Large intestine (tissue), 3 donors: ENCODE measurements around the gene TCL1B. TPM values are rescaled to one million over a fixed set of nuclear protein-coding genes. Genes with fewer than 3 reads are reported as not detected.
"Not testable (repeated sequence)": the region's sequence is repeated elsewhere in the genome, so short reads cannot be mapped to it uniquely, and the experiment has no call there.

Experiments used
- DNase-seq, 2 donors: peaks; one replicate each; pipeline versions ENCODE4 v3.0.0 to v3.0.0-alpha.2; 2013
- H3K27ac ChIP-seq: one replicate; pipeline ENCODE4 v1.5.1; 2013; ENCODE audit warnings: low read length
- H3K27me3 ChIP-seq: 2 replicates; pipeline ENCODE4 v1.6.1; 2013; ENCODE audit warnings: low read length; ENCODE audit not compliant: control insufficient read depth, insufficient read depth
- H3K36me3 ChIP-seq: 2 replicates; pipeline ENCODE4 v1.6.1; 2013; ENCODE audit warnings: low read length; ENCODE audit not compliant: control insufficient read depth, insufficient read depth
- H3K4me1 ChIP-seq: one replicate; pipeline ENCODE4 v1.6.1; 2013; ENCODE audit warnings: low read length; ENCODE audit not compliant: control insufficient read depth, insufficient read depth
- H3K4me3 ChIP-seq: one replicate; pipeline ENCODE4 v1.5.1; 2013; ENCODE audit warnings: low read length
- H3K9me3 ChIP-seq: one replicate; pipeline ENCODE4 v1.6.1; 2013; ENCODE audit warnings: mild to moderate bottlenecking, low read depth, low read length, moderate library complexity; ENCODE audit not compliant: control insufficient read depth
- WGBS: methylation state at CpG from one replicate; pipeline ENCODE4 v1.1.5; 2013; ENCODE audit warnings: low lambda C conversion rate; ENCODE audit not compliant: insufficient coverage; 5-methylcytosine and 5-hydroxymethylcytosine counted together
- polyA plus RNA-seq: library from polyadenylated mRNA; unstranded; fragments of 120-200 nt; gene quantifications from one replicate; pipeline ENCODE4 v1.2.1, GENCODE V29; 2013

The TCL1B gene
- polyA plus RNA-seq, 1 donor, result 0.03 TPM

DNA sequence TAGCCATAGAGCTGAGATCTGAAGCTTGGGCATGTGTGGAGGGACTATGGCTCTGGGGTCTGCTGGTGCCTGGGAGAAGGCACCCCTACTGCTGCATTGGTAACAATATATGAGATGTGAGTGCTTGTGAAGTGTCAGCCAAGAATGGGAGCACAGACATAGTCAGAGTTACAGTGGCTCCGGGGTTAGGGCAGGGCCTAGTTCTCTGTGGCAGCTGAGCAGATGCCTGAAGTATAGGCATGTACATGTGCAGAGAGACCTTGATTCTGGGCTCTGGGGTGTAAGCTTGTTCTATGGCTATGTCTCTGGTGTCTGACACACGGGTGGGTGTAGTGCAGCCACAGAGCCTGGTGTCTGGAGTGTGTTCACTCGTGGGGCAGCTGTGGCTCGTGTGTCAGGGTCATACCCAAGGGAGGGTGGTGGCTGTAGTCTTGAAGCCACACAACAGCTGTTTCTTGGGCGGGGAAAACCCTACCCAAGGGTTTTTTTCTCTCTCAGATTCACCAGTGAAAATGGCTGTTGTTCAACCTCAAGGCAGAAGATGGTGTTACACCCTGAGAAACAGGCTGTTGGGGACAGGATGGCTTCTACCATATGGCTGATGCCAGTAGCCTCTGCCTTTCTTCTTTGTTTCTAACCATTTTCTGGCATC, 39.6 kb downstream of the TCL1B start:
- H3K36me3 ChIP-seq, result no peaks in the 10 kb centered on the region
- H3K4me3 ChIP-seq, result no peak overlapping the region
- no peaks in the 10 kb centered on the region for H3K27me3 ChIP-seq
- no CpG with 5 or more reads among the region's 5 CpGs for WGBS
- no peaks in the 10 kb centered on the region for H3K4me1 ChIP-seq
- no peak for DNase-seq
- H3K27ac ChIP-seq, result no peak overlapping the region
- H3K9me3 ChIP-seq, result no peaks in the 10 kb centered on the region

DNA sequence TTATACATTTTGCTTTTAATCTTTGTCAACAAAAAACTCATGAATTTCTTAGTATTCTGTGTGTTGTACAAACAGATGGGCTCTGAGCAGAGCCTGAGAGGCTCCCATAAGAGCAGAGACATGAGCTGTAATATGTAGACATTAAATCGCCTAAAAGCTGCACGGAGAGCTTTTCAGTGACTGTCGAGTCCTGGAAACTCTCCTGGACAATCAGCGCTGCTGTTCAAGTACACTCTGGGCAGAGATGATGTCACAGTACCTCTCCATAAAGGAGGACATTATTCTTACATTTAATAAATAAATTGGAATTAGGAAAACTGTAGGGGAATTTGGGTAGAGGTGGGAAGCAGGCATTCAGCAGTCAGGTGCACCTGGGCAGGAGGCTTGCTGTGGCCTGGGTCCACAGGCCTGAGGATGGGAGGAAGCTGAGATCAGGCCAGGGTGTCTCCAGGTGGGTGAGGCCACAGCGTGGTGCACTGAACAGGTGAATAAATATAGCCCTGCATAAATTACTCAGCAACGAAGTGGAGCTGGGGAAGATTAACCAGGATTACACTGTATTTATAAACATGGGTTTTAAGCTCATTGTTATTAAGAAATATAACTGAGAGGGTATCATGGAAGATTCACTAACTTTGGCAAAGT, 41.0 kb downstream of the TCL1B start:
- H3K4me3 ChIP-seq, result no peak overlapping the region
- WGBS, result 33% methylated on average over 1 of the region's 6 CpGs
- no peak overlapping the region for H3K27ac ChIP-seq
- no peaks in the 10 kb centered on the region for H3K9me3 ChIP-seq
- no peaks in the 10 kb centered on the region for H3K36me3 ChIP-seq
- no peaks in the 10 kb centered on the region for H3K4me1 ChIP-seq
- no peaks in the 10 kb centered on the region for H3K27me3 ChIP-seq
- DNase-seq, result no peak

DNA sequence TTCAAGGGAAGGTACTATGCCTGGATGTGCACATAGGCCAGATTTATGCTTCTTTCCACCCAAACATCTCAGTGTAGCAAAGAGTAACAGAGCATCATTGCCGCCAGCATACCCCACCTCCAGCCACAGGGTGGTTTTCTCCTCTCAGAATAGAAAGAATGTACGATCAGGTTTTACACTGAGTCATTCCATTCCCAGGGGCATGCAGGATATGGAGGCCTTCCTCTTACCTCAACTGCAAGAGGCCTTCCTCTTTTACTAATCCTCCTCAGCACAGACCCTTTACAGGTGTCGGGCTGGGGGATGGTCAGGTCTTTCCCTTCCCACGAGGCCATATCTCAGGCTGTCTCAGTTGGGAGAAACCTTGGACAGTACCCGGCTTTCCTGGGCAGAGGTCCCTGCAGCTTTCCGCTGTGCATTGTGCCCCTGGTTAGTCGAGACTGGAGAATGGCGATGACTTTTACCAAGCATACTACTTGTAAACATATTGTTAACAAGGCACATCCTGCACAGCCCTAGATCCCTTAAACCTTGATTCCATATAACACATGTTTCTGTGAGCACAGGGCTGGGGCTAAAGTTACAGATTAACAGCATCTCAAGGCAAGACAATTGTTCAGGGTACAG, 43.3 kb downstream of the TCL1B start:
- no CpG with 5 or more reads among the region's 8 CpGs for WGBS
- H3K36me3 ChIP-seq, DNase-seq, H3K27ac ChIP-seq, H3K4me3 ChIP-seq, H3K27me3 ChIP-seq, H3K9me3 ChIP-seq, H3K4me1 ChIP-seq: not testable (repeated sequence)

DNA sequence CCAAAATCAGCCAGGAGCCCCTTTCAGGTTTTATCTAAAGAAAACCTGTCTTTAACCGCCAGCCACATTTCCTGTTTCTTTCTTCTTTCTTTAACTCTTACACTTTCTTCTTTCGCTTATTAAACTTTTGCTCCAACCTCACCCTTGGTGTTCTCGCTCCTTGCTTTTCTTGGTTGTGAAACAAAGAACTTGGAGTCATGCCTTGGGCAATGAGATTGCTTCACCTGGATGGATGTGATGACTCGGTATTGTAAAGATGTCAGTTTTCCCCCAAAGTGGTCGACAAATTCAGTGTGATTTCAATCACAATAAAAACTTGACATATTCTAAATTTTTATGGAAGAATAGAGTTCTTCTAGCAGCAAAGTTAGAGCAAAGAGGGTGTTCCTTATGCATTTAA, 43.9 kb downstream of the TCL1B start:
- Histone ChIP-seq H3K27ac (no peak overlapping the region), H3K9me3 (no peaks in the 10 kb centered on the region), H3K4me3 (no peak overlapping the region), H3K27me3 (no peaks in the 10 kb centered on the region), H3K4me1 (no peaks in the 10 kb centered on the region), H3K36me3 (no peaks in the 10 kb centered on the region)
- 94% methylated on average over 2 of the region's 5 CpGs for WGBS
- no peak for DNase-seq

DNA sequence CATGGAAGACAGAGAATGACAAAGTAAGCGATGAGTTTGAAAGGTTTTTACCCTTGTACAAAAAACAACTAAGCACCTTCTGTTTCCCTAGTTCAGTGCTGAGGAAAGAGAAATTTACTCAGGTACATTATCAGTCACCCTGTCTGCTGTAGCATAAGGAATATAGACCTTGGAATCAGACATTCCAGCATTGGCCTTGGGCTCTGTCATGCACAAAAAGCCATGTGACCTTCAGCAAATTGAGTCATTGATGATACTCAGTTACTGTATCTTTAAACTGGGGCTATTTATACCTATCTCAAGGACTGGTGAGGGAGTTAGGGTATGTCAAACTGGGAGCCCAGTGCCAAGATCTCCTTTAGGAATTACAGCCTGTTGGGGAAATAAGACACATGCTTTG, 47.0 kb downstream of the TCL1B start:
- Histone ChIP-seq H3K9me3 (no peaks in the 10 kb centered on the region), H3K4me3 (no peak overlapping the region), H3K4me1 (no peaks in the 10 kb centered on the region), H3K27ac (no peak overlapping the region), H3K36me3 (no peaks in the 10 kb centered on the region), H3K27me3 (no peaks in the 10 kb centered on the region)
- WGBS, result 100% methylated on average over 1 of the region's 1 CpG
- DNase-seq, result no peak

DNA sequence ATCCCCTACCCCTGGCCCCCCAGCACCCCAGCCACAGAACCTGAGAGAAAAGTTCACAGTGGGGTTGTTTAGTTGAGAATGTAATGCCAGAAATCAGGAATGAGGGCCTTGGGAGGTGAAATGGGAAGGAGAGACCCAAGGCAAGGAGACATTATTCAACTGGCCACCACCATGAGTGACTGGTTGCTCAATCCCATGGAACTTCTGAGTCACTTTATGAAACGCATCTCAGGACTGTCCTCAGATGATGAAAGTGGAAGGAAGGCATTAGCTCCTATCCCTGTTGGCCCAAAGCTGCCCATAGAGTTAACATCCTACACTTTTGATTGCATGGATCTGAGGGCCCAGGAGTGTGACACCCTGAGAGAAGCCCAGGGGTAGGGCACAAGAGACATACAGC, 53.1 kb downstream of the TCL1B start:
- no peak overlapping the region for H3K27ac ChIP-seq
- H3K4me1 ChIP-seq, result no peaks in the 10 kb centered on the region
- H3K4me3 ChIP-seq, result no peak overlapping the region
- H3K9me3 ChIP-seq, result no peaks in the 10 kb centered on the region
- no CpG with 5 or more reads among the region's 1 CpG for WGBS
- no peaks in the 10 kb centered on the region for H3K36me3 ChIP-seq
- H3K27me3 ChIP-seq, result no peaks in the 10 kb centered on the region
- no peak for DNase-seq

DNA sequence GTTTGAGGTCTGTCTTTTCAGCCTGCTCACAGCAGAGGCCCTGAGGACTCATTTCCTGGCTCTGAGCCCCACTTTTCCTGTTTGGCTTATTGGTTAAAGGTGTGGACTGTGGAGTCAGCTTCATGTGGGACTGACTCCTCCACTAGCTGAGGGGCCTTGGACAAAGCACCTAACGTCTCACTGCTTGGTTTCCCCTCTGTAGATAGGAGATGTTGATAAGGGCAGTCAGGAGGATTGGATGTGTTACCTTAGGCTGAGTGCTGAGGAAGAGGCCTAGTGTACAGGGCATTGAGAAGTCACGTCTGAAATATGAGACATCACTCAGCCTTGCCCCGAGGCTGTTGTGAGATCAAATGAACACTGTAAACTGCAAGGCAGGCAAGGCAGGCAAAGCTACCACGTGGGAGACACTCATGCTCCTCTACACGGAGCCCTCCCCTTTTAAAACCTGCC, 54.8 kb downstream of the TCL1B start:
- Histone ChIP-seq H3K4me3 (no peak overlapping the region), H3K36me3 (no peaks in the 10 kb centered on the region), H3K27me3 (no peaks in the 10 kb centered on the region), H3K9me3 (no peaks in the 10 kb centered on the region), H3K27ac (no peak overlapping the region), H3K4me1 (no peaks in the 10 kb centered on the region)
- no CpG with 5 or more reads among the region's 5 CpGs for WGBS
- DNase-seq, result no peak

DNA sequence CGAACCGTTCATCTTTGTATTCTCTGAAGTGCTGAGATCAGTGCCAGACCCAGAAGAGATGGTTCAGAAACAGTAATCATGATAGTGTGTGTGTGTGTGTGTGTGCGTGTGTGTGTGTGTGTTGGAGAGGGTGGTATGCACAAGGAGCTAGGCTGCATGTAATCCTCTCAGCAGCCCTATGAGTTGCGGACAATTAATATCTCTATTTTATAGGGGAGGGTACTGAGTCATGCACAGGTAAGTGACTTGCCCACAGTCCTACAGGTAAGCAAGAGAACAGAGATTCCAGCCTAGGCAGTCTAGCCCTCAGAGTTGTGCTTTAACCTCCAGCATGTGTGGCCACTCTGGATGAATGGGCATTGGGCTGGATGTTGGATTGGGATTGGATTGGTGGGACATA, 55.6 kb downstream of the TCL1B start:
- Histone ChIP-seq H3K27ac (no peak overlapping the region), H3K9me3 (no peaks in the 10 kb centered on the region), H3K4me1 (no peaks in the 10 kb centered on the region), H3K36me3 (no peaks in the 10 kb centered on the region), H3K4me3 (no peak overlapping the region), H3K27me3 (no peaks in the 10 kb centered on the region)
- no CpG with 5 or more reads among the region's 4 CpGs for WGBS
- DNase-seq, result no peak

Other genes starting within 250 kb of the TCL1B start
- 1.2 TPM for gene SYNE3, start 169.8 kb upstream of the TCL1B start, polyA plus RNA-seq
- gene GLRX5, start 151.4 kb upstream of the TCL1B start, polyA plus RNA-seq, result 46.5 TPM
- gene TCL1A, start 27.7 kb downstream of the TCL1B start, polyA plus RNA-seq, result 0.40 TPM
- gene TUNAR, start 190.4 kb downstream of the TCL1B start, polyA plus RNA-seq, result 0.85 TPM